ENCODE data around the gene ATP6V0E2. TPM values are rescaled to one million over a fixed set of nuclear protein-coding genes. Genes with fewer than 3 reads are reported as not detected.

The ATP6V0E2 gene
- total RNA-seq, 1 experiment from 2014 or later: 61.0 TPM

Other genes with a start within 250 kb of the ATP6V0E2 start
- 0.34 and 0.80 TPM in 2 replicates for gene ZNF467, start 100.4 kb upstream of the ATP6V0E2 start, total RNA-seq (2014; rRNA removed; shearing (Covaris generic))
- 2.9 and 3.0 TPM in 2 replicates for gene ZNF862, start 35.6 kb upstream of the ATP6V0E2 start, total RNA-seq (2014; rRNA removed; shearing (Covaris generic))